ENCODE data around the gene CLSTN3.

GRCh38 chr12:7161327-7161726 lies 31.2 kb downstream of the CLSTN3 start:
- TF ChIP-seq CTCF (IDR thresholded peaks at IDR 0.05; ENCODE audit: low read depth, low read length, poor library complexity, severe bottlenecking), result no peak
- no peak for TF ChIP-seq EZH2phosphoT487 (IDR thresholded peaks at IDR 0.05; ENCODE audit: borderline replicate concordance, low read length)
